Right lobe of liver (tissue), 6 donors: ENCODE measurements around the gene IFNA17. TPM values are rescaled to one million over a fixed set of nuclear protein-coding genes. Genes with fewer than 3 reads are reported as not detected.
A peak's percentile ranks its signal among the peaks of the same experiment; 100 is the strongest.
"Not testable (repeated sequence)": the region's sequence is repeated elsewhere in the genome, so short reads cannot be mapped to it uniquely, and the experiment has no call there.

Source experiments
- ATAC-seq, 4 donors: fragments of 200-7000 bp; cut with Tn5 transposase; one replicate each; pipeline ENCODE4 v1.9.1; 2020; ENCODE audit warnings: mild to moderate bottlenecking in 4 of 4, moderate library complexity in 4 of 4
- DNase-seq, 3 donors: peaks; one replicate each; pipeline ENCODE4 v3.0.0-alpha.2; 2020
- H3K27ac ChIP-seq, 3 donors: fragments of 200-600 bp; one replicate each; pipeline ENCODE4 v1.8.0; 2022
- H3K27me3 ChIP-seq, 2 donors: fragments of 200-600 bp; one replicate each; pipeline ENCODE4 v1.8.0; 2022
- H3K36me3 ChIP-seq, 4 donors: fragments of 200-600 bp; sonication (generic) in 1 of 4; one replicate each; pipeline versions ENCODE4 v1.5.1 to v1.8.0; 2017 to 2022; ENCODE audit warnings: control low read depth in 1 of 4
- H3K4me1 ChIP-seq, 4 donors: fragments of 200-600 bp; sonication (generic) in 1 of 4; one replicate each; pipeline versions ENCODE4 v1.5.1 to v1.8.0; 2017 to 2022; ENCODE audit warnings: control low read depth in 1 of 4
- H3K4me3 ChIP-seq, 3 donors: fragments of 200-600 bp; one replicate each; pipeline ENCODE4 v1.8.0; 2022
- H3K9me3 ChIP-seq, 4 donors: fragments of 200-600 bp; sonication (generic) in 1 of 4; one replicate each; pipeline versions ENCODE4 v1.5.1 to v1.8.0; 2017 to 2022; ENCODE audit warnings: control low read depth in 1 of 4
- POLR2A ChIP-seq: fragments of 450-650 bp; IDR thresholded peaks from one replicate; pipeline ENCODE4 v1.6.1; 2017; ENCODE audit warnings: antibody characterized with exemption, mild to moderate bottlenecking
- WGBS: methylation state at CpG from one replicate; pipeline ENCODE4 v1.1.6; 2018; ENCODE audit warnings: low coverage, low lambda C conversion rate; ENCODE audit not compliant: insufficient coverage; ENCODE audit errors: missing lambda C conversion rate; 5-methylcytosine and 5-hydroxymethylcytosine counted together
- intact Hi-C, 2 donors: fragments of 100-400 bp; cut with DNase I; formaldehyde crosslinking; loops; one replicate each; pipeline versions ENCODE4 v1.11.2 to v1.14.1; 2022
- total RNA-seq, 6 experiments: library from RNA; depleted of rRNA in 2 of 6; stranded (reverse); fragments of >200 nt in 2 of 6; fragmentation: NEBNext Ultra II Directional in 3 of 6; extraction: Animal tissue kit (Norgen Biotek cat#: 25700) in 3 of 6; gene quantifications; one replicate each; pipeline versions ENCODE4 v1.1.0 to v1.2.4, GENCODE V29; 2016 to 2023
- TF ChIP-seq, protein P1 (sequence below), 4 donors: fragments of 200-600 bp in 3 of 4; fragments of 450-650 bp in 1 of 4; IDR thresholded peaks; one replicate each; pipeline versions ENCODE4 v1.5.1 to v1.8.0; 2016 to 2022; ENCODE audit warnings: antibody characterized with exemption in 4 of 4, mild to moderate bottlenecking in 2 of 4
- donor health status: DM: no; HTN: yes; CAD: no.
- donor health status: DM: no; HTN: no; CAD: no.
- donor health status: DM: no; HTN: no; CAD: no.
- donor health status: DM: no; HTN: yes; CAD: no.
- donor health status: DM: no; HTN: yes; CAD: no.

Gene IFNA17
- total RNA-seq, 6 experiments from 2014 or later, result not detected

DNA sequence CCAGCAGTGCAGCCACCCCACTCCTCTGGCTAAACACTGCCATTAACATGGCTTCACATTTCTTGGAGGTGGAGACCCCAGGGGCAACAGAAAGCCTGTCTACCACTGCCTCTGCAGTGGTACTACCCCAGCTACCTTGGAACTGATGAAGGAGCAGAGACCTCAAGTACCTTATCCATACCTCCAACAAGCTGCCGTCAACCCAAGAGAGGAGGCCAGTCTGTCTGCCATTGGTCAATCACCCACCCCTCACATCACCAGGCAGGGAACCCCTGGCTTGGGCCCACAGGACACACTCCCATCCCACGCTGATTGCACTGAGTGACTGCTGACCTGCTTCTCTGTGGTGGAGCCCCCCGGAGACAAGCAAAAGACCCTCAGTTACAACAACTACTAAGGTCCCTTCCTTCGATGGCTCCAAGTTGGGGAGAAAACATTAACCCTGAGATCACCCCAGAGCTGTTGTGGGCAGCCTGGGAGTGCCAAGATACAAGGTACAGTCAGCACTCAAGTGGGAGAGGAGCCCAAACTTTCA lies 6.2 kb upstream of the IFNA17 start:
- TF ChIP-seq POLR2A, result no peak
- TF ChIP-seq, protein P1, sequence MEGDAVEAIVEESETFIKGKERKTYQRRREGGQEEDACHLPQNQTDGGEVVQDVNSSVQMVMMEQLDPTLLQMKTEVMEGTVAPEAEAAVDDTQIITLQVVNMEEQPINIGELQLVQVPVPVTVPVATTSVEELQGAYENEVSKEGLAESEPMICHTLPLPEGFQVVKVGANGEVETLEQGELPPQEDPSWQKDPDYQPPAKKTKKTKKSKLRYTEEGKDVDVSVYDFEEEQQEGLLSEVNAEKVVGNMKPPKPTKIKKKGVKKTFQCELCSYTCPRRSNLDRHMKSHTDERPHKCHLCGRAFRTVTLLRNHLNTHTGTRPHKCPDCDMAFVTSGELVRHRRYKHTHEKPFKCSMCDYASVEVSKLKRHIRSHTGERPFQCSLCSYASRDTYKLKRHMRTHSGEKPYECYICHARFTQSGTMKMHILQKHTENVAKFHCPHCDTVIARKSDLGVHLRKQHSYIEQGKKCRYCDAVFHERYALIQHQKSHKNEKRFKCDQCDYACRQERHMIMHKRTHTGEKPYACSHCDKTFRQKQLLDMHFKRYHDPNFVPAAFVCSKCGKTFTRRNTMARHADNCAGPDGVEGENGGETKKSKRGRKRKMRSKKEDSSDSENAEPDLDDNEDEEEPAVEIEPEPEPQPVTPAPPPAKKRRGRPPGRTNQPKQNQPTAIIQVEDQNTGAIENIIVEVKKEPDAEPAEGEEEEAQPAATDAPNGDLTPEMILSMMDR (IDR thresholded peaks at IDR 0.05), result no peak
- no peaks in the 10 kb centered on the region for H3K4me1 ChIP-seq
- no peaks in the 10 kb centered on the region for H3K36me3 ChIP-seq
- intact Hi-C loops, result no loop called here
- no peaks in the 10 kb centered on the region for H3K9me3 ChIP-seq
- H3K27ac ChIP-seq, result no peak overlapping the region
- DNase-seq, result no peak
- no peaks in the 10 kb centered on the region for H3K27me3 ChIP-seq
- no peak for ATAC-seq
- no peak overlapping the region for H3K4me3 ChIP-seq
- WGBS, result no CpG with 5 or more reads among the region's 4 CpGs

GRCh38 chr9:21233258-21233657 lies 5.2 kb upstream of the IFNA17 start:
- H3K27me3 ChIP-seq, result no peaks in the 10 kb centered on the region
- no CpG with 5 or more reads among the region's 2 CpGs for WGBS
- DNase-seq (no peak), ATAC-seq (no peak)
- no peaks in the 10 kb centered on the region for H3K9me3 ChIP-seq
- no peaks in the 10 kb centered on the region for H3K36me3 ChIP-seq
- H3K4me1 ChIP-seq, result no peaks in the 10 kb centered on the region
- H3K4me3 ChIP-seq, result no peak overlapping the region
- no peak overlapping the region for H3K27ac ChIP-seq
- TF ChIP-seq, protein P1 (IDR thresholded peaks at IDR 0.05), result no peak
- TF ChIP-seq POLR2A, result no peak
- intact Hi-C loops, result no loop called here

DNA sequence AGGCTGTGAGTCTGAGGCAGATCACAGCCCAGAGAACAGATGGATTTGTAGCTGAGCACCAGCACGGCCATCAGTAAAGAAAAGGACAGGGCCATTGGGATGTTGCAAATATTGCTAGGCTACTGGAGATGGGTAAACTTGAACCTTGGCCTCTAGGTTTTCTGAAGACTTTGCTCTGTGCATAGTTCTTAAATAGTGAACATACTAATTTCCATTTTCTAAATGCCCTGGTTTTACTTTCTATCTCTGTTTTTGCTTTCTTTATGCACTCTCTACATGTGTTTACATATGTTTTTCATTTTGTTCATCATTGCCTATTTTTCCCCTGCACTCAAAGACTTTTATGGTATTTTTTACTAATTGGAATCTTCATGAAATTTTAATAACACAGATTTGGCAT lies 10.8 kb downstream of the IFNA17 start, which contains the start of gene IFNA16:
Gene IFNA16 (minus strand): TSS at position 101 of the 400 bp plus-strand sequence. CDS start 6 bp downstream, at position 95.
- intact Hi-C loops, H3K36me3 ChIP-seq, DNase-seq, H3K9me3 ChIP-seq, ATAC-seq, H3K4me1 ChIP-seq, H3K27ac ChIP-seq, H3K4me3 ChIP-seq, H3K27me3 ChIP-seq: not testable (repeated sequence)
- WGBS, result no CpG with 5 or more reads among the region's 1 CpG

- peak in 2 of 4 donors; percentile 23 to 42 for ATAC-seq
- DNase-seq, H3K9me3 ChIP-seq, H3K4me1 ChIP-seq, H3K4me3 ChIP-seq, H3K27ac ChIP-seq, intact Hi-C loops, H3K36me3 ChIP-seq, H3K27me3 ChIP-seq: not testable (repeated sequence)
- WGBS, result 10% methylated on average over 4 of the region's 5 CpGs
- TF ChIP-seq, protein P1 (IDR thresholded peaks at IDR 0.05), result peak in 3 of 4 donors; percentile 20 to 25 (median 22)
Observed at GRCh38 chr9:21213411-21214326, 14.4 kb downstream of the IFNA17 start.

- H3K27me3 ChIP-seq, H3K4me1 ChIP-seq, intact Hi-C loops, H3K4me3 ChIP-seq, H3K27ac ChIP-seq, H3K36me3 ChIP-seq, H3K9me3 ChIP-seq, DNase-seq: not testable (repeated sequence)
- WGBS, result 11% methylated on average over 1 of the region's 2 CpGs
- peak in 1 of 4 donors; percentile 28 for ATAC-seq
Observed at GRCh38 chr9:21212160-21212559, 15.9 kb downstream of the IFNA17 start.

DNA sequence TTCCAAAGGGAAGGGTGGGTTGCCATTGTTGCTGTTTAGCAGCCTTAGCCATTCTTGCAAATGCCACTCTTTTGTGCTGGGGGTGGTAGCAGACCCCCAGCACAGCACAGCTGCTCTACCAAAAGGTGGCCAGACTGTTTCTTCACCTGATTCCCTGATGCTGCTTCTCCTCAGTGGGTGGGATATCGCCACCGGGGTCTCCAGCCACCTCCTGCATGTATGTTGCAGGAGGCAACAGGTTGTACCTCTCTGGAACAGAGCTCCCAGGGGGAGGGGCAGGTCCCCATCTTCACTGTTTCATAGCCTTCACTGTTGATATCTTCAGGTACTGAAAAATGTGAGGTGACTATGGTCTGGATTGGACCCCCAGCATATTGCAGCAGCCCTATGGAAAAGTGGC lies 17.2 kb downstream of the IFNA17 start:
- H3K4me3 ChIP-seq, H3K27me3 ChIP-seq, H3K36me3 ChIP-seq, DNase-seq, H3K27ac ChIP-seq, intact Hi-C loops, H3K4me1 ChIP-seq, ATAC-seq, H3K9me3 ChIP-seq: not testable (repeated sequence)
- WGBS, result no CpG with 5 or more reads among the region's 2 CpGs
